Tibial artery (tissue), 4 donors: ENCODE data around the gene DMD.

Source experiments
- DNase-seq, 2 donors: peaks; one replicate each; pipeline ENCODE4 v3.0.0-alpha.2; 2019
- H3K27ac ChIP-seq, 2 donors: fragments of 200-600 bp; sonication (generic) in 1 of 2; 1 replicate in 1 of 2; 2 replicates in 1 of 2; pipeline ENCODE4 v1.5.1; 2018 to 2019; ENCODE audit warnings: mild to moderate bottlenecking in 1 of 2
- H3K27me3 ChIP-seq, 2 donors: fragments of 200-600 bp; sonication (generic) in 1 of 2; one replicate each; pipeline versions ENCODE4 v1.5.1 to v1.6.0; 2016 to 2019
- H3K36me3 ChIP-seq, 3 donors: fragments of 200-600 bp; sonication (generic) in 2 of 3; one replicate each; pipeline ENCODE4 v1.5.1; 2016 to 2019; ENCODE audit warnings: mild to moderate bottlenecking in 2 of 3
- H3K4me1 ChIP-seq, 4 donors: fragments of 200-600 bp; sonication (generic) in 2 of 4; 1 replicate in 3 of 4; 2 replicates in 1 of 4; pipeline ENCODE4 v1.5.1; 2016 to 2019
- H3K4me3 ChIP-seq, 2 donors: fragments of 200-600 bp; sonication (generic) in 1 of 2; 1 replicate in 1 of 2; 2 replicates in 1 of 2; pipeline ENCODE4 v1.5.1; 2018 to 2019; ENCODE audit warnings: mild to moderate bottlenecking in 2 of 2
- H3K9me3 ChIP-seq, 3 donors: fragments of 200-600 bp; sonication (generic) in 1 of 3; one replicate each; pipeline ENCODE4 v1.5.1; 2016 to 2019
- CTCF ChIP-seq, 2 experiments: fragments of 200-600 bp in 1 of 2; fragments of 450-650 bp in 1 of 2; IDR thresholded peaks; one replicate each; pipeline ENCODE4 v1.5.1; 2017 to 2019; ENCODE audit warnings: antibody characterized with exemption in 2 of 2, mild to moderate bottlenecking in 1 of 2, moderate library complexity in 1 of 2
- intact Hi-C: fragments of 100-400 bp; cut with DNase I; formaldehyde crosslinking; loops from one replicate; pipeline ENCODE4 v1.15.0; 2023; ENCODE audit warnings: low total_unique reads

The DMD gene

GRCh38 chrX:32868524-32868895, 342.8 kb downstream of the DMD start:
- H3K9me3 ChIP-seq: no peaks in the 10 kb centered on the region
- no peaks in the 10 kb centered on the region for H3K27me3 ChIP-seq
- TF ChIP-seq CTCF (IDR thresholded peaks at IDR 0.05): no peak
- H3K4me1 ChIP-seq: peaks cover 0 to 14% (median 2%) of the 10 kb centered on the region in 4 donors
- no peak for DNase-seq
- no peak overlapping the region for H3K27ac ChIP-seq
- no peak overlapping the region for H3K4me3 ChIP-seq
- intact Hi-C loops: no loop called here
- H3K36me3 ChIP-seq: no peaks in the 10 kb centered on the region

GRCh38 chrX:32867781-32868523, 343.4 kb downstream of the DMD start:
- Histone ChIP-seq H3K27me3 (no peaks in the 10 kb centered on the region), H3K27ac (no peak overlapping the region), H3K9me3 (no peaks in the 10 kb centered on the region), H3K36me3 (no peaks in the 10 kb centered on the region), H3K4me1 (peaks cover 0 to 9% (median 2%) of the 10 kb centered on the region in 4 donors), H3K4me3 (no peak overlapping the region)
- no peak for TF ChIP-seq CTCF (IDR thresholded peaks at IDR 0.05)
- intact Hi-C loops: no loop called here
- DNase-seq: no peak

DNA sequence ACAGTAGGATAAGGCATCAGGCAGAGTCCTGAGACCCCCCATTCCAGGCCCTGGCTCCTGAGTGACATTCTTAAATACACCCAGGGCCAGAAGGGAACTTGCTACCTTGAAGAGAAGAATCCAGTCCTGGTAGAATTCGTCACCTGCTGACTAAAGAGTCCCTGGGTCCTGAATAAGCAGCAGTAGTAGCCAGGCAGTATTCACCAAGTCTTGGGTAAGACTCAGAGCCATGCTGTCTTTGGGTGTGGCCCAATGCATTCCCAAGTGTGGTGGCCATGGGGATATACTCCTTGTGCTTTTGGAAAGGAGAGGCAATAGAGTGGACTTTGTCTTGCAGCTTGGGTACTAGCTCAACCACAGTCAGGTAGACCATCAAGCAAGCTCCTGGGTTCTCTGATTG, 359.1 kb downstream of the DMD start:
- H3K36me3 ChIP-seq: no peaks in the 10 kb centered on the region
- H3K9me3 ChIP-seq: no peaks in the 10 kb centered on the region
- DNase-seq: no peak
- no peaks in the 10 kb centered on the region for H3K27me3 ChIP-seq
- intact Hi-C loops: no loop called here
- H3K4me3 ChIP-seq: no peak overlapping the region
- no peak for TF ChIP-seq CTCF (IDR thresholded peaks at IDR 0.05)
- H3K27ac ChIP-seq: no peak overlapping the region
- no peaks in the 10 kb centered on the region for H3K4me1 ChIP-seq

GRCh38 chrX:32851556-32851955, 359.8 kb downstream of the DMD start:
- intact Hi-C loops: no loop called here

DNA sequence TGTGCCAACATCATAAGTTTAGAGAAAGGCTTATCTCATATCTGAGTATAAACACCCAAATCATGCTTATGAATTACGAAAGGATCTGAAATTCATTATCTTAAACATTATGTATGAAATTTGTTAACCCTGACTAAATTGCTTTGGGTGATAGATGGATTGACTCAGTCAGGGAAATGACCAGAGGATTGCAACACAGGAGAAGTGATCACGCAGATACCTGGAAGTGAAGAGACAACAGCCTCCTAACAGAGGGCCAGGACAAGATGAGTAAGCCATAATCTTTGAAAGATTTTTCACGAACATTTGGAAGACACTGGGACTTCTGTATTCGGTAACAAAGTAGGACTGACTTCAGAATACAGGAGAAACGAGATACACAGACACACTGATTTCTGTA, 363.4 kb downstream of the DMD start:
- TF ChIP-seq CTCF (IDR thresholded peaks at IDR 0.05): no peak
- Histone ChIP-seq H3K9me3 (no peaks in the 10 kb centered on the region), H3K27ac (no peak overlapping the region), H3K4me3 (no peak overlapping the region), H3K27me3 (no peaks in the 10 kb centered on the region), H3K4me1 (no peaks in the 10 kb centered on the region), H3K36me3 (no peaks in the 10 kb centered on the region)
- DNase-seq: no peak
- intact Hi-C loops: no loop called here

More at GRCh38 chrX:32851556-32851955, 359.8 kb downstream of the DMD start:
- Histone ChIP-seq H3K4me3 (no peak overlapping the region), H3K4me1 (no peaks in the 10 kb centered on the region), H3K27ac (no peak overlapping the region), H3K9me3 (no peaks in the 10 kb centered on the region), H3K36me3 (no peaks in the 10 kb centered on the region), H3K27me3 (no peaks in the 10 kb centered on the region)
- DNase-seq: no peak
- TF ChIP-seq CTCF (IDR thresholded peaks at IDR 0.05): no peak

DNA sequence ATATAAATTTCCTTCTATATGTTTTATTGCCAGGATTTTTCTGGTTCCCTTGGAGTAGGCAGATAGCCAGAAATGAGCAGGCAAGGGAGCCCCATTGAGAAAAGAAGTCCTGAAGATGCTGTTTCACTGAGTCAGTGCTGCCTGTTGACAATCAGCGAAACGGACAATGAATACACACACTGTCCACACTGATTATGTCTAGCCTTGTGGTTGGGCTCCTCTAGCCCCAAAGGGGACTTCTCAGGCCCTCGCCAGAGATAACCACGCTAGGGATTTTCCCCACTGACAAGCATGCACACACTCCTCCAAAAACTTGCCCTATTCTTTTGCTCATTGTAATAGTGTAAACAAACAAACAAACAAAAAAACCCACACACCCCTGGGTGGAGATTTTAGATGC, 369.3 kb downstream of the DMD start:
- TF ChIP-seq CTCF (IDR thresholded peaks at IDR 0.05): no peak
- Histone ChIP-seq H3K4me1 (no peaks in the 10 kb centered on the region), H3K27ac (no peak overlapping the region), H3K36me3 (no peaks in the 10 kb centered on the region), H3K9me3 (no peaks in the 10 kb centered on the region), H3K4me3 (no peak overlapping the region), H3K27me3 (no peaks in the 10 kb centered on the region)
- no peak for DNase-seq
- intact Hi-C loops: no loop called here
